ENCODE data around the gene TP53INP2.
"Not testable (repeated sequence)": the region's sequence is repeated elsewhere in the genome, so short reads cannot be mapped to it uniquely, and the experiment has no call there.

Gene TP53INP2, protein sequence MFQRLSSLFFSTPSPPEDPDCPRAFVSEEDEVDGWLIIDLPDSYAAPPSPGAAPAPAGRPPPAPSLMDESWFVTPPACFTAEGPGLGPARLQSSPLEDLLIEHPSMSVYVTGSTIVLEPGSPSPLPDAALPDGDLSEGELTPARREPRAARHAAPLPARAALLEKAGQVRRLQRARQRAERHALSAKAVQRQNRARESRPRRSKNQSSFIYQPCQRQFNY

GRCh38 chr20:34704177-34705007, at the start of gene TP53INP2:
Gene TP53INP2 (plus strand): TSS chr20:34704344. CDS start chr20:34708740, 4,396 bp downstream.
- DNase-seq: peak; percentile 29 to 68

GRCh38 chr20:34658654-34659053, 45.5 kb upstream of the TP53INP2 start:
- not testable (repeated sequence) for DNase-seq

DNA sequence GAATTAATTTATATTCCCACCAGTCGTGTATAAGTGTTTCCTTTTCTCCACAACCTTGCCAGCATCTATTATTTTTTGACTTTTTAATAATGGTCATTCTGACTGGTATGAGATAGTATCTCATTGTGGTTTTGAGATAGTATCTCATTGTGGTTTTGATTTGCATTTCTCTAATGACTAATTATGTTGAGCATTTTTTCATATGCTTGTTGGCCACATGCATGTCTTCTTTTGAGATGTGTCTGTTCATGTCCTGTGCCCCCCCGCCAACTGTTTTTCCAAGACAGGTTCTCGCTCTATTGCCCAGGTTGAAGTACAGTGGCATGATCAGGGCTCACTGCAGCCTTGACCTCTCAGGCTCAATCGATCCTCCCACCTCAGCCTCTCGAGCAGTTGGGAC, 42.3 kb upstream of the TP53INP2 start:
- not testable (repeated sequence) for DNase-seq

GRCh38 chr20:34663213-34663943, 40.8 kb upstream of the TP53INP2 start:
- no peak for DNase-seq

GRCh38 chr20:34664751-34665150, 39.4 kb upstream of the TP53INP2 start:
- DNase-seq: not testable (repeated sequence)

DNA sequence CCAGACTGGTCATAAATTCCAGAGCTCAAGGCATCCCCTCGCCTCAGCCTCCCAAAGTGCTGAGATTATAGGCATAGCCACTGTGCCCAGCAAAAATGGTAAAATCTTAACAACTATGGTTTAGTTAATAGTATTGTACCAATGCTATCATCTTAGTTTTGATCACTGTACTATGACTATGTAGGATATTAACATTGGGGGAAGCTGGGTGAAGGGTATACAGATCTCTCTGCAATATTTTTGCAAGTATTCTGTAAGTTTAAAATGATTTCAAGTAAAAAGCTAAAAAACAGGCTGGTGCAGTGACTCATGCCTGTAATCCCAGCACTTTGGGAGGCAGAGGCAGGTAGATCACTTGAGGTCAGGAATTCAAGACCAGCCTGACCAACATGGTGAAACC, 35.0 kb upstream of the TP53INP2 start:
- DNase-seq: no peak

DNA sequence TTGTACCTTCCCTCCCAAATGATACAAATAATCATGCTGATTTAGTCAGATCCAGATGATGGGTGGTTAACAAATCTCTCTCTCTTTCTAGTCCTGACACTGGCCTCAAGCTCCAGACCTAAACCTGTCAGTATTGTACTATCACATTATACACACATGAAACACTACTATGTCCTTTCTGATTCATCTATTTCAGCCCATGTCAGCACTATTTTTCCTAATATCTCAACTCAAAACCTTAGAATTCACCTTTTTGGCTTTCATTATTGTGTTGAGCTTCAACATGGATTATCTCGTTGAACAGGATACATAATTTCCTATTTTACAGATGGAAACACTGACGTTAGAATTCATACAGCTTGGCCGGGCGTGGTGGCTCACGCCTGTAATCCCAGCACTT, 30.7 kb upstream of the TP53INP2 start:
- DNase-seq: no peak

GRCh38 chr20:34675561-34675960, 28.6 kb upstream of the TP53INP2 start:
- DNase-seq: no peak

DNA sequence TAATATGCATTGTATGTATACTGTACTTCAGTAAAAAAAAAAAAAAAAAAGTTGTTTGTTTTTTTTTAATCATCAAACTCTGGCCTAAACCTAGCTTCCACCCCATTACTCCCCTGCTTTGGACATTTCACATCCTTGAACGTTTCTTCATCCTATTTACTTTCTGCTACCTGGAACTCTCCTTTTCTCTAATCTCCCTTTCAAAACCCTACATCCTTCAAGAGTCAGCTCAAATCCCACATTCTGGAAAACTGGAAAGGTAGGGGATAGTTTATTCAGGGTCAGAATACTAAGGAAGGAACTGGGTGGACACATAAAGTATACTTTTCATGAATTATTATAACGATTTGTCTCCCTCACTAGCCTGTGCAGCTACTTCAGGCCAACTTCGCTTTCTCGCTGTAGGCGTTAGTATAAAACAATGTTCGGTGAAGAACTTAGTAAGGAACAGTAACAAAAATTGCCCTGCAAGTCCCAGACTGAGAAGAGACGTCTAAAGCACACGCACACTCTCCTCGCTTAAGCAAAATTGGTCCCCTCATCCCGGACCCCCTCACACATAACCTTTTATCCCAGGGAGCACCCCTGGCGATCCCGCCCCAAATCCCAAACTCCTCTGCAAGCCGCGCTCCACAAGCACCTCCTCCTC, 28.0 kb upstream of the TP53INP2 start:
- DNase-seq: no peak

GRCh38 chr20:34676642-34677373, 27.3 kb upstream of the TP53INP2 start, which contains the start of gene PIGU:
Gene PIGU (minus strand): TSS chr20:34677092. CDS start chr20:34677085, 7 bp downstream.
- peak; percentile 33 to 86 for DNase-seq

- no peak for DNase-seq
Measured at GRCh38 chr20:34680586-34681175, 23.5 kb upstream of the TP53INP2 start.

GRCh38 chr20:34683667-34684066, 20.5 kb upstream of the TP53INP2 start:
- no peak for DNase-seq

DNA sequence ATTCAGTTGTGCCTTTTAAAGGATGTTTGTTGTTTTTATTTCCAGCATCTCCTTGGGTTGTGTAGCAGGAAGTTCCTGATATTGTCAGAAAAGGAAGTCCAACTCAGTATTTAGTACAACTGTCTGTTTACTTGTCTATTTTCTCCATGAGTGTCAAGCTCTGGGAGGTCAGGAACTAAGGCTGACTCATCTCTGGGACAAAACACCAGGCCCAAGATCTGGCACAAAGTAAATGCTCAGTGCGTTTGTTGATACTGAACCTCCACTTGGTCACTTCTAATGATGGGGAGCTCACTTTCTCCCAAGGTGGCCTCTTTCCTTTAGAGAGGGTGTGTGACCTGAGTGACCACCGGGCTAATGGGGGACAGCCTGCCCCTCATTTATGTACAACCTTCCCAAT, 14.7 kb upstream of the TP53INP2 start:
- DNase-seq: no peak

DNA sequence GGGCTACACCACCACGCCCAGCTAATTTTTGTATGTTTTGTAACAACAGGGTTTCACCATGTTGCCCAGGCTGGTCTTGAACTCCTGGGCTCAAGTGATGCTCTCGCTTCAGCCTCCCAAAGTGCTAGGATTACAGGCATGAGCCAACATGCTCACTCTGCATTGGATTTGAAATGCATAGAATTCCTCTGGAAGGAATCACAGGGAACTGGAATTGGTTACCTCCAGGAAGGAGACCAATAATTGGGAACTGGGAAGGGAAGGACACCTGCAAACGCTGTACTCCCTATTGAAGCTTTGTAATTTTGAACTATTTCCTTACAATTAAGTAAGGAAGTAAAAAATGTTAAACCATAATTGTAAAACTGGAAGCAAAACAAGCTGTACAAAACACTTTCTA, 12.3 kb upstream of the TP53INP2 start:
- no peak for DNase-seq

- no peak for DNase-seq
Measured at GRCh38 chr20:34693414-34693813, 10.7 kb upstream of the TP53INP2 start.

- no peak for DNase-seq
Measured at GRCh38 chr20:34701405-34702085, 2.6 kb upstream of the TP53INP2 start.

DNA sequence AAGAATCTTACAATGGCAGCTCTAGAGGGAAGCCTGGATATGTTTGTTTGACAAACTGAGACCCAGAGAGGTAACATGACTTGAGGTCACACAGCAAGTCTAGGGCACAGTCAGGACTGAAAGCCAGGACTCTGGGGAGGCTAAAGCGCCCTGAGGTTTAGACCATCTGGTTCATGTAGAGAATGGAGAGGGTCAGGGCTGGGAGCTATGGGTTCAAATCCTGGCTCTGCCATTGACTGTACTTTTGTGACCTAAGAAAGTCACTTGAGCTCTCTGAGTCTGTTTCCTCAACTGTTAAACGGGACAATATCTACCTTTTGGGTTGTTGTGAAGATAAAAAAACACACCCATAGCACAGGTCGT, 1.1 kb upstream of the TP53INP2 start:
- DNase-seq: no peak

DNA sequence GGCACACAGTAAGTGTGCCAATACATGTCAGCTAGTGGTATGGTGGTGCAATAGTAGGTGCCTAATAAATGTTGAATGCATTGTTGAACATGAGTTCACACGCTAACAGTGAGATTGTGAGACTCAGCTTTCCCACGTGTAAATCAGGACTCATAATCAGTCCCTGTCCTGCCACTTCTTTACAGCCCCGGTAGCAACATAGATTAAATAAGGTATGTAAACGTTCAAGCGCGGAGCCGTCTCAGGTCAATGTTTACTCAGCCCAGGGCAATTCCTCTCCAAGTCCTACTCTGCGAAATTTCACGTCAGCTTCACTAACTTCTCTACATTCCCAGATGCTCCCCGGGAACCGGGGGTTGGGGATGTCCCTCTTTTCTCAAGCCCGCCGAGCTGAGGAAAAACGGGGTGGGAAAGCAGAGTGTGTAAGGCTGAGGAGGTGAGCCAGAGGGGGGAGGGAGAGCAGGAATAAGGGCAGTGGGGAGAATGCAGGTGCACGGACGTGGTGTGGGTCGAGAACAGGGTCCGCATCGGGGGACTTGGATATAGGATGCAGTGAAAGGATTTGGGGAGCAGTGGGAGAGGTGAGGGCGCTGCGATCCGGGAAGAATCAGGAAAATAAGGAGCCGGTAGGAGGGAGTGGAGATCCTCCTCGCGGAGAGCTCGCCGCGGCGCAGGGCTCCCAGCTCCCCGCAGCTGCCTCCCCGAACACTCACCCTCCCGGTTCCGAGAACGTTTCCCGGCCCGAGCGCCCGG, 544 bp upstream of the TP53INP2 start:
- no peak for DNase-seq

DNA sequence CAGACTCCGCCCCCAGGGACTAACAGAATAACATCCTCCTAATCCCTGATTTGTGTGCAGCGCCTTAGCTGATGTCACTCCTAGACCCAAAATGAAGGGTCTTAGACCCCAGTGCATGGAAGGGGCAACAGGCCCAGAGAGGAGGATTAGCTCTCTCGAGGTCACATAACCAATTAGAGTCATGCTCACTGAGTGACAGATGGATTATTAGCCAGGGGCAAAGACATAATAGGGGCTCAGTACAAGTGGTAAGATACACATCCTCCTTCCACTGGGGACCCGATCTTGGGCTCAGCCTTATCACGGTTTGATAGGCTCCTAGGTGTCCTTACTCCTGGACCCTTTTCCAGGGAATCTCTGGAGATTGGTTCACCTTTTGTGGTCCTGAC, 858 bp downstream of the TP53INP2 start:
- no peak for DNase-seq

Measured in cerebellar nuclear complex (tissue), 1 donor.